Subcutaneous abdominal adipose tissue (tissue), 5 donors: ENCODE data around the gene CAMKMT.

ENCODE experiments used
- H3K27ac ChIP-seq: one replicate; pipeline ENCODE4 v1.7.0; 2013; ENCODE audit warnings: low read depth, mild to moderate bottlenecking, inconsistent platforms, low read length, moderate library complexity
- H3K27me3 ChIP-seq, 5 donors: one replicate each; pipeline ENCODE4 v1.7.0; 2013; ENCODE audit warnings: low read length in 5 of 5, inconsistent platforms in 1 of 5; ENCODE audit not compliant: control insufficient read depth in 5 of 5, insufficient read depth in 4 of 5
- H3K36me3 ChIP-seq, 5 donors: one replicate each; pipeline ENCODE4 v1.7.0; 2013; ENCODE audit warnings: low read length in 5 of 5; ENCODE audit not compliant: control insufficient read depth in 5 of 5, insufficient read depth in 5 of 5
- H3K4me1 ChIP-seq, 5 donors: one replicate each; pipeline ENCODE4 v1.7.0; 2013; ENCODE audit warnings: low read length in 5 of 5, mild to moderate bottlenecking in 3 of 5, moderate library complexity in 1 of 5; ENCODE audit not compliant: control insufficient read depth in 5 of 5, insufficient read depth in 5 of 5
- H3K4me3 ChIP-seq, 5 donors: one replicate each; pipeline ENCODE4 v1.7.0; 2013; ENCODE audit warnings: low read length in 5 of 5, low read depth in 1 of 5
- H3K9ac ChIP-seq, 5 donors: one replicate each; pipeline ENCODE4 v1.7.0; 2013; ENCODE audit warnings: low read length in 5 of 5, mild to moderate bottlenecking in 4 of 5, moderate library complexity in 3 of 5
- H3K9me3 ChIP-seq, 5 donors: one replicate each; pipeline ENCODE4 v1.7.0; 2013; ENCODE audit warnings: low read length in 5 of 5; ENCODE audit not compliant: control insufficient read depth in 5 of 5
- donor health status: healthy.
- donor health status: healthy.
- donor health status: healthy.
- donor health status: healthy.
- donor health status: healthy.

The CAMKMT gene

DNA sequence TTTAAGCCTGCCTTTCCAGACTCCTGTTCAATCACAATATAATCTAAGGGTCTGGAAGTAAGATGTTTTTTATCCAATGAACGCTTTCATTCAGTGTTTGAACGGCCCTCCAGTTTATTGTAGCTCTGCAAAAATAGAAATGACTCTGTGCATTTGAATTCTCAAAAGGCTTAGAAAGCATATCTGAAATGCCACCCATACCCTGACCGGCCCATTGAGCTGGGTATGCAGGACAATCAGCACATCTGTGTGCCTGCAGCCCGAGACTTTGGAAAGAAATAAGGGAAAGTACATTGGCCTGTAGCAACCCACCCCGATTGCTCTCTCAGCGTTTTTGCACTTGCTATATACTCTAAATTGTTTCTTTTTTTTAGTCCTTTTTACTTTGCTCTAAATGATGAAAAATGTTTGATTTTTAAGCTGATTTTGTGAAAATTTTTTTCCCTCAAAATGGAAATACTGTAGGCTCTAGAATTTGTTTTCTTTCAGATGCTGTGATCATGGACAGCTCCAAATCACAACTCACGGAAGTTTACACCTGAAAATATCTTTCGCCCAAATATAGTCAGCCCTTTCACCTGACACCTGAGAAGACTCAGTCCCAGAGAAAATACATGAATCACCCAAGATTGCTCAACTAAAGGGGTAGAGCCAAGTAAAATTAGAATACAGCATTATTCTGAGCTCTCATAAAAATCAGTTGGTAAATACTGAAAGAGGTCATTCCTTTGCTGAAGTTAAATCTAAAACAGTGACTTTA, 385.3 kb downstream of the CAMKMT start:
- H3K4me1 ChIP-seq = peaks cover 0 to 13% (median 0%) of the 10 kb centered on the region in 5 donors
- no peaks in the 10 kb centered on the region for H3K27me3 ChIP-seq
- no peaks in the 10 kb centered on the region for H3K9me3 ChIP-seq
- H3K36me3 ChIP-seq = no peaks in the 10 kb centered on the region
- H3K27ac ChIP-seq = no peak overlapping the region
- no peak overlapping the region for H3K4me3 ChIP-seq
- no peak overlapping the region for H3K9ac ChIP-seq

DNA sequence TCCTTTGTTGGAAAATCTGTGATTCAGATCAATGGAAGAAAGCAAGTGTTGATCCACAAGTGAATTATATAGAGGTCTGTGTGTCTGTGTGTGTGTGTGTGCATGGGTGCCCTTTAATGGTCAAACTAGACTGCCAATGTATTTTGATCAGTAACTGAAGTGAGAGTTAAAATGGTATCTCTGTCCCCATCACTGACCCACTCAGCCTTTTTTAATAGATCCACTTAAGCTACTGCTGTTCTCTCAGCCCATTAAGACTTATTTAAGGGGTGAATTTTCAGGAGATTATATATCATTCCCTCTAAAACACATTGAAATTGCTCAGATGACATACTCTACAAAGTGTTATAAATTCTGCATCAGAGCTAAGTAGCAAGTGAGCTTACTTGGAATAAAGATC, 386.0 kb downstream of the CAMKMT start:
- Histone ChIP-seq H3K27me3 (no peaks in the 10 kb centered on the region), H3K9ac (no peak overlapping the region), H3K4me1 (peaks cover 0 to 13% (median 0%) of the 10 kb centered on the region in 5 donors), H3K27ac (no peak overlapping the region), H3K9me3 (no peaks in the 10 kb centered on the region), H3K36me3 (no peaks in the 10 kb centered on the region), H3K4me3 (no peak overlapping the region)

DNA sequence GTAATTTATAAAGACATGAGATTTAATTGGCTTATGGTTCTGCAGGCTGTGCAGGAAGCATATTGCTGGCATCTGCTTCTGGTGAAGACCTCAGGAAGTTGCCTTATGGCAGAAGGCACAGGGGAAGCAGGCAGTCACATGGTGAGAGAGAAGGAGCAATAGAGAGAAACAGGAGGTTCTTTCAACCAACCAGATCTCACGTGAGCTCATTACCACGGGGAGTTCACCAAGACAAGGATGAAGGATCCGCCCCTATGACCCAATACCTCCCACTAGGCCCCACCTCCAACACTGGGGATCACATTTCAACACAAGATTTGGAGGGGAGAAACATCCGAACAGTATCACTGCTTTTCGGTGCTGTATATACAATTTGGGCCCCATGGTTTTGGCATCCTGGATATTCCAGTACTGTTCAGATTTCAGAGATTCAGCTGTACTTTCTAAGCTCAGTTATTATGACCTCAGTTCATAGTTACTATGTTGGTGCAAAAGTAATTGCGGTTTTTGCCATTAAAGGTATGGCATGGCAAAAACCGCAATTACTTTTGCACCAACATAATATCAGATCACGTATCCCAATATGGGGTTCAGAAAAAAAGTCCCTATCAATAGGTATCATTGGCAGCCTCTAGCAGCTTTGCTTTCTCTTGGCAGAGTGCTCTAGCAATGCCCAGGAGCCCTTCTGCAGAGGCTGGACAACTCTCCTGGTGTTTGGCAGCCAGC, 390.2 kb downstream of the CAMKMT start:
- Histone ChIP-seq H3K27me3 (no peaks in the 10 kb centered on the region), H3K4me3 (no peak overlapping the region), H3K4me1 (no peaks in the 10 kb centered on the region), H3K9me3 (no peaks in the 10 kb centered on the region), H3K9ac (no peak overlapping the region), H3K36me3 (no peaks in the 10 kb centered on the region), H3K27ac (no peak overlapping the region)

GRCh38 chr2:44752761-44753160, 391.0 kb downstream of the CAMKMT start:
- Histone ChIP-seq H3K27me3 (no peaks in the 10 kb centered on the region), H3K27ac (no peak overlapping the region), H3K36me3 (no peaks in the 10 kb centered on the region), H3K4me1 (no peaks in the 10 kb centered on the region), H3K9me3 (no peaks in the 10 kb centered on the region), H3K4me3 (no peak overlapping the region), H3K9ac (no peak overlapping the region)

DNA sequence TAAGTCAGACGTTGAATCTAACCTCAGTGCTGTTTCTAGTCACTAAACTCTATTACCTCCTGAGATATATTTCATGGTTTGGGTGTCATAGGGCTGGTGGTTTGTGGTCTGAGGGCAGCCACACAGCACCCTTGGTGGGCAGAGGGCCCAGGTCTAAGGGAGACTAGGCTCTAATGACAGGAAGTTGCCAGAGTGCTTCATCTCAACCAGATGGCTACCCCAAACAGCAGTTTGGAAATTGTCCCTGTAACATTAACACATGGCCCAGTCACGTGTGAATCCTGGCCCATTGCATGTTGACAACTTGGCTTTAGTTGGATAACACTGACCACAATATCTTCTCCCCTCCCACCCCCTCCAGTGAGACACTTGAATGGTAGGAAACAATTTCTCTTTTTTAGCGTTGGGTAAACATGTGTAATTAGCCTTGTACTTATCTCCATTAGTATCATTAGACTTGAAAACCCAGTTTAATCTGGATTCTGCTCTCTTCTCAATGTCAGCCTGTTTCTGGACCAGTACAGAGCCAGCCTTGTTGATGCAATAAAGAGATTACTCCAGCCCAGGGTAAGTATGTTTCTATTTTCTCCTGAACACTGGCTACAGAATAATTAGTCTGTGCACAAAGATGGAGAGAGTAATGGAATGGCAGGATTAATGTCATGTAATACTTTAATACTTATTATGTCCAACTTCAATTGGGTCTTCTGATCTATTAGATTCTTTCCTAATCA, 392.0 kb downstream of the CAMKMT start:
- Histone ChIP-seq H3K27me3 (no peaks in the 10 kb centered on the region), H3K4me1 (no peaks in the 10 kb centered on the region), H3K36me3 (no peaks in the 10 kb centered on the region), H3K27ac (no peak overlapping the region), H3K9ac (no peak overlapping the region), H3K4me3 (no peak overlapping the region), H3K9me3 (no peaks in the 10 kb centered on the region)

GRCh38 chr2:44758591-44758990, 396.8 kb downstream of the CAMKMT start:
- no peaks in the 10 kb centered on the region for H3K27me3 ChIP-seq
- H3K9ac ChIP-seq = no peak overlapping the region
- no peak overlapping the region for H3K27ac ChIP-seq
- no peaks in the 10 kb centered on the region for H3K4me1 ChIP-seq
- H3K4me3 ChIP-seq = no peak overlapping the region
- H3K9me3 ChIP-seq = no peaks in the 10 kb centered on the region
- H3K36me3 ChIP-seq = no peaks in the 10 kb centered on the region

DNA sequence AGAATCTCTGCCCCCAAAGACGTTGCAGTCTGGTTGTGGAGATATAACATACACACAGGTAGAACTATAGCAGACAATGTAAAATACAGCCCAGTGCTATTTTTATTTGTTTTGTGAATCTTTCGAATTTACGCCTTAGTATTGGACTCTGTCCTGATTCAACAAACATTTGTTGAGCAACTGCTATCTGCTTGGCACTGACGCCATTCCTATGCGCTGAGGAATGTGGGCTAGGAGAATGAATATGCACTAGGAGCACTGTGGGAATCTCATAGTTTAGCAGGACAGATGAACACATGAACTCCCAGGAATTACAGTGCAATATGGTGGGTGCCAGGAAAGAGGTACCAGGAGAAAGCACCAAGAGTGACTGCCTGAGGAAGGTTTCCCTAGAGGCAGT, 398.1 kb downstream of the CAMKMT start:
- Histone ChIP-seq H3K4me3 (no peak overlapping the region), H3K4me1 (no peaks in the 10 kb centered on the region), H3K9me3 (no peaks in the 10 kb centered on the region), H3K27me3 (no peaks in the 10 kb centered on the region), H3K9ac (no peak overlapping the region), H3K27ac (no peak overlapping the region), H3K36me3 (no peaks in the 10 kb centered on the region)

DNA sequence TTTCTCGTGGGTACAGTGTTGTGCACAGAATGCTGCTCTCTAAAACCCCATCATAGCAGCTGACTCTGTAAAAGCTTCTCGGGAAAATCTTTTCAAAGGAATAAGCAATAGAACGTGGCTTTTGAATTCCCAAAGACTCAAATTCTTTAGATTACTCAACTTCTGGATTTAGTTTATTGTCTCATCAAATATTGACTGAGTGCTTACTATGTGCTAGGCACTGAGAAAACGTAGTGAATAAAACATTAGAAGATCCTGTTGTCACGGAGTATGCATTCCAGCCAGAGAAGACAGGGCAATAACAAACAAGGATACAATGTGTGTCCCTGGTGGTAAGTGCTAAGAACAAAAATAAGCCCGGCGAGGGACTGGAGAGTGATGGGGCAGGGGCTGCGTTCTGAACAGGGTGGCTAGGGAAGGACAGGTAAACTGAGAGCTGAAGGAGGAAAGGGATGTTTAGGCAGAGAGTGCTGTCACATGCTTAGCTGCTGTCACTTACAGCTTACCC, 401.6 kb downstream of the CAMKMT start:
- Histone ChIP-seq H3K27me3 (peaks cover 0 to 3% (median under 1%) of the 10 kb centered on the region in 5 donors), H3K36me3 (no peaks in the 10 kb centered on the region), H3K9me3 (no peaks in the 10 kb centered on the region), H3K9ac (no peak overlapping the region), H3K4me3 (no peak overlapping the region), H3K4me1 (peaks cover 0 to 1% (median under 1%) of the 10 kb centered on the region in 5 donors), H3K27ac (no peak overlapping the region)

- H3K36me3 ChIP-seq = no peaks in the 10 kb centered on the region
- peaks cover 0 to 7% (median 4%) of the 10 kb centered on the region in 5 donors for H3K4me1 ChIP-seq
- H3K9ac ChIP-seq = no peak overlapping the region
- H3K4me3 ChIP-seq = no peak overlapping the region
- H3K9me3 ChIP-seq = no peaks in the 10 kb centered on the region
- peaks cover 0 to 10% (median 5%) of the 10 kb centered on the region in 5 donors for H3K27me3 ChIP-seq
- no peak overlapping the region for H3K27ac ChIP-seq
Measured at GRCh38 chr2:44766220-44766619, 404.5 kb downstream of the CAMKMT start.

DNA sequence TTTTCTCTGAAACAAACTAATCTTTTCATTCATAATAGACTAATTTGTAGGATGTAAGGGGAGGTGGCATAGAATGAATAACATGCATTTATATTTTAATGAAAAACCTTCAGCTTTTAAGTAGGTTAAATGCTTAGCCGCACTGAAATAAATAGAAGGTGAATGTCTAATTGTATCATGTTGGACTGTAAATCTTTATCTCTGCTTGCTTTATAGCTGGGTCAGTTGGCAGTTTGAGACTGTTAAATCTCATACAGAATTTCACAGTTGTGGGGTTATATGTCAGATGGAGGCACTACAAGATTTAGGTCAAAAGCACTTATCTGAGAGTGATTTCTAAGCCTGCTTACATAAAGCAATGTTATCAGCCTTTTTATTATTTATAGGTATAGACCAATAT, 405.0 kb downstream of the CAMKMT start:
- Histone ChIP-seq H3K4me1 (peaks cover 0 to 7% (median 4%) of the 10 kb centered on the region in 5 donors), H3K9me3 (no peaks in the 10 kb centered on the region), H3K36me3 (no peaks in the 10 kb centered on the region), H3K9ac (no peak overlapping the region), H3K4me3 (no peak overlapping the region), H3K27me3 (peaks cover 0 to 10% (median 5%) of the 10 kb centered on the region in 5 donors), H3K27ac (no peak overlapping the region)
